ENCODE data around the gene SEMA6B. TPM values are rescaled to one million over a fixed set of nuclear protein-coding genes. Genes with fewer than 3 reads are reported as not detected.

Gene SEMA6B
- total and polyA plus RNA-seq, 2 of the 8 experiments (the other 6 are each of a cell fraction or from before 2014, with no cell fraction given) = 31.3 to 54.4 TPM

DNA sequence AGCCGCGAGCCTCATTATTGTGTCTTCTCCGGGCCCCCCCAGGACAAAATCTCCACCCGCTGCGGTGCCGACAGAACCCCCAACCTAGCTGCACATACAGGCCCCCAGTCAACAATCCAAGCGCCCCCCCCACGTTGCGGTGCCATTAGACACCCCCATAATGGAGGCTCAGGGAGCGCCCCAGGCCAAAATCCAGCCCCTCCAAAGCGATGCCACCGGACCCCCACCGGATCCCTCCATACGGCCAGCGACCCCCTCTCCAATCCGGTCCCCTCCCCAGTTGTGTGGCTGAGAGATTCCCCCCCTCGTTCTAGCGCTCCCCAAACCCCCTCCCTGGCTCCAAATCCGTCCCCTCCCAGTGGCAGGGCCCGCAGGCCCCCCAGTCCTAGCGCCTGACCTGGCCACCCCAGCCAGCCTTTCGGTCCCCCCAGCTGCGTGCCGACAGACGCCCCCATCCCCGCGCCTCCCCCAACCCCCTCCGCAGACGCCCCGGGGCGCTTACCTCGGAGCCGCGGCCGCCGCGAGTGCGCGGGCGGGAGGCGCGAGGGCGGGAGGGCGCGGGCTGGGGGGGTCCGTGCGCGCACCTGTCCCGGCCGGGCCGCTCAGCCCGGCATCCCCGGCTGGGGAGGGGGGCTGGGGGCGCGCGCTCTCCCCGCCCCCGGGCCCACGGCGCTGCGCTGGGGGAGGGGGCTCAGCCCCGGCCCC lies 21.6 kb upstream of the SEMA6B start (continued):
- TF ChIP-seq, protein P1, sequence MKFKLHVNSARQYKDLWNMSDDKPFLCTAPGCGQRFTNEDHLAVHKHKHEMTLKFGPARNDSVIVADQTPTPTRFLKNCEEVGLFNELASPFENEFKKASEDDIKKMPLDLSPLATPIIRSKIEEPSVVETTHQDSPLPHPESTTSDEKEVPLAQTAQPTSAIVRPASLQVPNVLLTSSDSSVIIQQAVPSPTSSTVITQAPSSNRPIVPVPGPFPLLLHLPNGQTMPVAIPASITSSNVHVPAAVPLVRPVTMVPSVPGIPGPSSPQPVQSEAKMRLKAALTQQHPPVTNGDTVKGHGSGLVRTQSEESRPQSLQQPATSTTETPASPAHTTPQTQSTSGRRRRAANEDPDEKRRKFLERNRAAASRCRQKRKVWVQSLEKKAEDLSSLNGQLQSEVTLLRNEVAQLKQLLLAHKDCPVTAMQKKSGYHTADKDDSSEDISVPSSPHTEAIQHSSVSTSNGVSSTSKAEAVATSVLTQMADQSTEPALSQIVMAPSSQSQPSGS (IDR thresholded peaks at IDR 0.05; ENCODE audit: low read length) = no peak
- TF ChIP-seq NANOG (IDR thresholded peaks at IDR 0.05; ENCODE audit: insufficient read depth, low read depth, low read length, poor library complexity, severe bottlenecking) (no peak), GABPA (IDR thresholded peaks at IDR 0.05; ENCODE audit: borderline replicate concordance, insufficient read depth, low read length) (no peak), CBX8 (IDR thresholded peaks at IDR 0.05; ENCODE audit: borderline replicate concordance, low read depth, low read length) (no peak)

Measured in H1 (cell line).